Raji (cell line): ENCODE data around the gene ARMS2.

ENCODE experiments used
- POLR2A ChIP-seq: IDR thresholded peaks from 2 replicates; pipeline ENCODE4 v1.6.1; 2011; ENCODE audit warnings: low read depth, low read length, control low read depth; ENCODE audit not compliant: insufficient read depth

The ARMS2 gene

DNA sequence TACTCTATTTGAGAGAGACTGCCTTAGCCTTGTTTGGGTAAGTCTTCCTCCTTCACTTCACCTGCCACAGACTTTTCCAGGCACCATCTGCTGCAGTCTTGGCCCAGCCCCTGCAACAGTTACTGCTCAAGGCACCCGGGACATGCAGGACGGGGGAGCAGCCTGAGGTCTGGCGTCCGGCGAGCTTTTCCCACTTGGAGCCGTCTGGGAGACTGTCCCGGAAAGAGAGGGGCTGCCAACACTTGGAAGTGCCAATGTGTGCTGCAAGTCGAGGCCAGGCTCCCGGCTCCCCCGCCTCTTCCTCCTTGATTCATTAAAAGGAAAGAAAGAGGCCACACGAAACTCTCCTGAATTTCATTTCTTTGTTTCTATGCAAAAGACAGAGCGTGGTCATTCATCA, 20.6 kb downstream of the ARMS2 start:
- TF ChIP-seq POLR2A = no peak

DNA sequence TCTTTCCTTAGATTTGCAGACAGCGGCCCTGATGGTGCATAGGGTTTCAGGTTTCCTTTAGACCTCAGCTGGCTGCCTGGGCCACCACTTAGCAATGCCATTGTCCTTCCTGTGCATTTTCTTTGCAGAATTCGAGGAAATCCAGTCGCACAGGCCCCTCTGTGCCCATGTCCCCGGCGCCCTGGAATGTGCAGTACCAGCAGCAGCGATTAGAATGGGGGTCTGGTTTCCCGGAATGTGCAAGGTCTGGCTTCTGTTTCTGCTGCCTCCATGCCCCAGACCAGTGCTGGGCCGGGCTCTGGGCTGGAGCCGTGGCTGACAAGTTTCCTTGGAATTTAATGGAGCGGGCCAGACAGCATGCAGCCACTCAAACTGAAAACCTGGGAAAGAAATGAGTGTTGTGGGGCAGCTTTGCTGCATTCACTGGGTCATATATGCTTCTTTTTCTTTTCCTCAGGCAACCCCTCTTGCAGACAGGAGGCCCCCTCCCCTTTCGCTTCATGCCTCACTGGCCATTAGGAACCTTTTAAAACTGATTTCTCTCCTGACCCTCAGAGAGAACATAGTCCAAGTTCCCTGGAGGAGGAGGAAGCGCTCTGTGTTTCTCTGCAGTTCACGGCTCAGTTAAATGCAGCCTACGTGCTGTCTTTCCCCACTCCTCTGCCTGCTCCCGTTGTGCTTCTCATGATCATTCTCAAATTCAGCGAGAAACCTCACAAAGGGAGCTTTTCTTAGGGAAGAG, 21.3 kb downstream of the ARMS2 start:
- no peak for TF ChIP-seq POLR2A

DNA sequence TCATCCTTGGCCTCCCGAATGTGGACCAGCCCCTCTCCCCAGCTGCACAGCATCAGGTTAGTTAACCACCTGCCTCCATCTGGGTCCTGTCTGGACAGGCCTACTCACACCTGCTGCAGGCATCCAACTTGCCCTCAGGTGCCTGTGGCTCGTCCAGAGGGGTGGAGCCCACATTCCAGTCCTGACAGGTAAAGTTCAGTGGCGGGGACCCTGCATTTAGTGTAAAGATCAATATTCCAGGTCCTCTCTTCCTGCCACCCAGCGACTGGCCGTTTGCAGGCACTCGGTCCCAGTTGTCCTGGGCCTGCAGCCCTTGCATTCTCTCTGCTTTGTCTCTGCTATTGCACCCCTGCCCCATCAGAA, 21.9 kb downstream of the ARMS2 start:
- no peak for TF ChIP-seq POLR2A

DNA sequence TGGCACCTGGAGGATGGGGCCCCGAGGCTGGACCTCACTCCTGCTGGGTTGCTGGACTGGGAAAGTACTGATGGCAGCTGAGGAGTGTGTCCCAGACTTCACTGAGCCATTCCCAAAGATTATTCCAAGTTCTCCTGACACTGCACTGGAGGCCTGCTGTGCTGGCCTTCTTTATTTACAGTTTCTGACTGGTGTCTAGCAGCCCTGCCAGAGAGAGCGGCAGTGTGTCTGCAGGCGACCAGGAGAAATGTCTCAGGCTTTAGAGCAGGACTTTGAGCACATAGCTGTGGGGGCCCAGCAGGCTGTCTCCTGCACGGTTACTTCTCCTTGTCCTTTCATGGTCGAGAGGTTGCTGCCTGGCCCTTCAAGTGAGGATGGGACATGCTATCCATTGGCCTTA, 23.0 kb downstream of the ARMS2 start:
- TF ChIP-seq POLR2A = no peak

DNA sequence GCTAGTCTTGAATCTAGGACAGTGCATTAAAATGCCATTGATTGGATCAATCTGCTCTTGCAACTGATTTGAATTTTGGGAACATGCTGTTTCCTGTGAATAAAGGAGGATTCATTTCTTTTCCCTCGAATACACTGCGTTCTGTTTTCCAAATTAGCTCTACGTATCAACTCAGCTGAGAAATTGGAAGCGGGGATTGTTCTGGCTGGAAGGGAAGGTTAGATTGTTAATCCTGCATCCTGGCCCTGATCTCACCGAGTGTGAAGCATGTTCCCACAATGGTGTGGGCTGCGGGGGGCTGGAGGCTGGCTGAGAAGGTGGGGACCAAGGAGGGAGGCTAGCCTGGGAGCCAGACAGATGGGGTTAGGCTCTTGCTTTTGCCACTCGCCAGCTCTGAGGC, 24.5 kb downstream of the ARMS2 start:
- no peak for TF ChIP-seq POLR2A

DNA sequence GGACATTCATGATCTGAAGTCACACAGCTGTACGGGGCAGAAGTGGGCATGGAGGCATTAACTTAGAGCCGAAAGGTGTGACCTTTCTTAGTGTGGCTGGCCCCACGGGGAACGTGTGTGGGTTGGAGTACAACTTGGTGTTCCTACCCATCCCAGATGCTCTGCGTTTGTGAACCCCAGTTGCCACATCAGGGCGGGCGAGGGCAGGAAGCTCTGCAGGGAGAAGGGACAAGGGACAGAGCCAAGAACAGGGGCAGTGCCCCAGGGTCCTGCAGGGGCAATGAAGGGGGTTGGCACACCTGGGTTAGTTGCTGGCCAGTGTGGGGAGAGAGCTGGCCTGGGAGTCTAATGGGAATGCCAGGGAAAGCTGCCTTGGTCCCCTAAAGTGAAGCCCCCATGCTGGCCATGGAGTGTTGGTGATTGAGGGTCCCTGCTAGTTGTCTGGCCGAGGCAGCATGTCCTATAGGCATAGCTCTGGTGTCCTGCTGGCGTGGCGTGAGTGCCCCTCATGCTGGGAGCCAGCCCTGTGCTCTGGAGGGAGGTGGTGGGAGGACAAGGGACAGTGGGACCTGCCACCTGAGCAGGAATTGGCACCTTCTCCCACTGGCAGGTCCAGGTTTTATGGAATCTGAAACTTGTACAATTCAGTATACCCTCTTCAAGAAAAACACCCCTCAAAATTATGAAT, 25.8 kb downstream of the ARMS2 start:
- TF ChIP-seq POLR2A = no peak

DNA sequence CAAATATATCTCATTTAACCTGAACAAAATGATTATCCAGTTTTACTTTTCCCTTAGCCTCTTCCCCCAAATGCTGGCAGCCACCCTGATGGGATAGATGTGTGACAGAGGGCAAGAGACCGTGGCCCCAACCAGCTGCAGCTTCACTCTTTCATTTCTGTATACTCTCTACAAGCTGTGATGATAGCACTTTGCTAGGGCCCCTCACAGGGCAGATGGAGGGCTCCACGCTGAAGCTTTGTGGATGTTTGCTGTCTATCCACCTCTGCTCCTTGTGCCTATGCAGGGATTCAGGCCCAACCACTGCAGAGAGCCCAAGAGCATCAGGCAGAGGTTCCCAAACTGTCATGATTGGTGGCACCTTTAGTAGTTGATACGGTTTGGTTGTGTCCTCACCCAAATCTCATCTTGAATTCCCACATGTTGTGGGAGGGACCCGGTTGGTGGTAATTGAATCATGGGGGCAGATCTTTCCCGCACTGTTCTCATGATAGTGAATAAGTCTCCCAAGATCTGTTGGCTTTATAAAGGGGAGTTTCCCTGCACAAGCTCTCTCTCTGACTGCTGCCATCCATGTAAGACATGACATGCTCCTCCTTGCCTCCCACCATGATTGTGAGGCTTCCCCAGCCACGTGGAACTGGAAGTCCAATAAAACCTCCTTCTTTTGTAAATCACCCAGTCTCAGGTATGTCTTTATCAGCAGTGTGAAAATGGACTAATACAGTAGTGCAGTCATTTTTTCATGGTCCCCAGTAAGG, 27.0 kb downstream of the ARMS2 start:
- TF ChIP-seq POLR2A = no peak

DNA sequence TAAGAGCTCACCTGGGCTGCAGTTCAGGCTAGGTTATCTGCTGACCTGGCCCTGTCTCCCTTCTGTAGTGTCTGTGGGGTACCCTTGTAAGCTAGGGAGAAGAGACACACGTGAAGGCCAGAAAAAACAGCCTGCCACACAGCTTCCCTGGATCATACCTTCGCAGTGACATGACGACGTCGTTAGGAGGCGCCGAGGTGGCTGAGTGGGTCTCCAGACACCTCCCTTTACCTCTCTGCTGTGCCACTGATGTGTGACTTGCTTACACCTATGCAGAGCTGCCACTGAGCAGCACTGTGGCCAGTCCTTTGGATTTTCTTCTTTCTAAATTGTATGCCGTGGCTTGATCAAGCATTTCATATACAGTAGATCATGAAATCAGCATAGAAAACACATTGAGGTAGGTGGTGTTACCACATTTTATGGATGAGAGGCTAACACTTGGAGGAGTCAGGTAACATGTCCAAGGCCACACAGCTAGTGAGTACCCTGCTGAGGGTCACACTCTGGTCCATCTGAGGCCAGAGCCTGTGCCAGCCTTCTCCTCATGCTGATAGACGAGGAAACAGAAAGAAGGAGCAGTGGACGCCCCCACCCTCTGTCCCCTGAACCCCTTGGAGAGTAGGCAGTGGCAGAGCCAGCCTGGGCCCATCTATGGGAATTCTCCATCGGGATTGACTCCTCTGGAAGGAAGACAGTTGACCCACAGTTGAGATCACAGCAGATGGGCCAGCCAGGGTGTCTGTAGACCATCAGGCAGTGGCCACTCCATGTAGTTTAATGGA, 30.0 kb downstream of the ARMS2 start:
- TF ChIP-seq POLR2A = no peak

DNA sequence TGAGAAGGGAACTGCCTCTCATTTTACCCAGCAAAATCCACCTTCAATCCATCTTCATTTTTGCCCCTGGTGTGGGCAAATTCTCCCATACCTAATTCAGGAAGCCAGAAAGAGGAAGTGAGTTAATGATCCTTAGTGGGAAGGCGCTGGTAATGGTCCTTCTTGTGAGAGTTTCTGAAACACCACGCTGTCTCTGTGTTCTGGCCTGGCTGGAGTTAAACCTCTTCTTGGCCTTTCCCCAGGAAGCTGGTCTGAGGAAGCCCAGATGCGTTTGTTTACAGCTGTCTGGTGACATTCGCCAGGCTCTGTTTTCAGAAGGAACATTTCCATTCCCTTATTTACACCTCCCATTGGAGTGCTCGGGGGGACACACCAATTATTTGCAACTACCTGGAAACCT, 31.2 kb downstream of the ARMS2 start:
- TF ChIP-seq POLR2A = no peak

DNA sequence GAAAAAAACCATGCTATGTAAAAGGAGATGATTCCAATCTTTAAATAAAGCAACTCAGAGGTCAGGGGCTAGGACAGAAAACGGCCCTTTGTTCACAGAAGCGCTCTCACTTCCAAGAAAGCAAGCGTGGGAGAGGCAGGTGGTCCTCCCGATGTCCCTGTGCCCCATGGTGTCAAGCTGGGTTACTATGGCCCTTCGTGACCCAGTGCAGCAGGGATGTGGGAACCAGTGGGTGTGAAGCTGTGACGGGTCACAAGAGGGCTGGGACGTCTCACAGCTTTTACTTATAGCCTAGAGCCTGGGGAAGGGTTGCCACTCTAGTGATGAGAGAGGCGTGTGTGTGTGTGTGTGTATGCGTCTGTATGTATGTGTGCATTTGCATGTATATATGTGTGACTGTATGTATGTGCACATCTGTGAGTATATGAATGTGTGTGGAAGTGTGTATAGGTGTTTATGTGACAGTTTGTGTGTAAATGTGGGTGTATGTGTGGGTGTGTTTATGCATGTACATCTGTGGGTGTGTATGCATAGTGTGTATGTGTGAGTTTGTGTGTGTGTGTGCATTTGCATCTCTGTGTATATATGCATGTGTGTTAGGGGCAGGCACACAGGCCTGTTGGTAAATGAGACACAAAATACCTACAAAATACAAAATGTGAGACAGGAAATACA, 32.1 kb downstream of the ARMS2 start:
- no peak for TF ChIP-seq POLR2A

DNA sequence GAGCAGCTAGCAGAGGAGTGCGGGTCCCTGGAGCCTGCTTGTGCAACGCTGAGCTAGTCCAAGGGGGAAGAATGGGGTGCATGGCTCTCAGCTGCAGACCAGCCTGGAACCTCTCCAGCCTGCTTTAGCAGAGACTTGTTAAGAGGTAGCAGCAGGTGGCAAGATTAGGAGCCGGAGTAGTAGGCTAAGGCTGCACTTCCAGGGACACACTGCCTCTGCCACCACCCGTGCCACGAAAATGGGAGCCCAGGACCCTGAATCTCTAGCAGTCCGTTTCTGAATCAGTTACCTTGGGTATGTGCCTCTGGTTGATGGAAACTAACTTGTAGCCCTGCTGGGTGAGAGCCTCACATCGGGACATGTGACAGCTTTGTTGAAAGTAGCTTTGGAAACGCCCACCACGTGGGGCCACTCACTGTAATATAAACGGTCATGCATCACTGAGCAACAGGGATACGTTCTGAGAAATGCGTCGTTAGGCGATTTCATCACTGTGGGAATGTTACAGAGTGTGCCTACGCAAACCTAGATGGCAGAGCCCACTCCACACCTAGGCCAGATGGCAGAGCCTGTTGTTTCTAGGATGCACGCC, 32.8 kb downstream of the ARMS2 start:
- no peak for TF ChIP-seq POLR2A

DNA sequence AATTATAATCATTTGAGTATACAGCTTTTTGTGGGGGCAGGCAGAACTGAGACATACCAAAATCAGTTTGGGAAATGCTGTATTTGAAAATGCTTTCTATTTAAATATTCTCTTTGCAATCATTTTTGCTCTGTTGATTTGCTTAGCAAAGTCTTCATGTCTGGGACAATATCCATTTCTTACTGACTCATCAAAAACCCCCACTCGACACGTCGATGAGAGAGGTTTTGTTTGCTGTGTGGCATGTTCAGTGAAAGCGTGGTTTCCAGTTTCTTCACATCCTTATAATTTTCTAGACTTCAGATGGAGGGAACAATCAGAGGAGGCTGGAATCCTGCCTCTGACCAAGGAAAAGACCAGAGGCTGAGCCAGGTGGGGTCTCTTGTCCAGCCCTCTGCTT, 35.8 kb downstream of the ARMS2 start:
- TF ChIP-seq POLR2A = no peak

DNA sequence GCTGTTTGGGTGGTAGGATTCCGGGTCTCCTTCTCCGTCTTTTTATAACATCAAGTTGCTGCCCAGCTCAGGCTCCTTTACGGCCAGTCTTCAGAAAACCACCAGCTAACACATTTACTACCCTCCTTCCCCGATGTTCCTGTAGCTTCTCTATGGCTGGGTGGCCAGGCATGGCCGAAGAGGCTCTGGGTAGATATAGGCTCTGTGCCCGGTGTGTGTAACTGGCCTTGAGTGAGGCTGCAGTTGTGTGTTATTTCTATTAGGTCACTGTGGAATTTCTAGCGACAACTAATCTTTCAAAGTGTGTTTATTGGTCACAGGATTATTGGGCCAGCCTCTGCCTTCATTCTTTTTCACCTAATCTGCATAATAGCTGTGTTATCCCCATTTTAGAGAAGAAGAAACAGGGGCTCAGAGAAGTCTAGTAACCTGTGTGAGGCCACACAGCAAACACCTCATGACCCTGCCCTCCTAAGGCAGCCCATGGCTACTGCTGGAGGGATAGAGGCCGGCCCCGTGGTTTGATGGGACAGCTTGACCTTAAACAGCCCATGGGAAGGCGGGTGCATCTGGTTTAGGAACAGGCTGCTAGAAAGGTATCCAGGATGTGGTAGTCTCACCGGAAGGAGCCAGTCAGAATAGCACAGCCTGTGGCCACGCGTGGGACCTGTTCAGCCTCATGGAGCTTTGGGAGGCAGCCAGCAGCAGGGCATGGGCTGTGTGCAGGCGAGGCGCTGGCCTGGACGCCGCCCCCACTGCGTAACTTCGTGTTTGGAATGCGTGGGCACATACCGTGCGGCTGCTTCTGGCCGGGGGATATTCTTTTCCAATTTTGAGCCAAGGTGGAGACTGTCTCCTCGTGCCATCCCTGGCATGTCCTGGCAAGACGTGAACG, 36.6 kb downstream of the ARMS2 start:
- no peak for TF ChIP-seq POLR2A
